K562 (cell line): ENCODE data around the gene CHAT.

Experiments used
- CTCF ChIP-seq, 3 experiments: IDR thresholded peaks in 2 of 3; conservative IDR thresholded peaks in 1 of 3; 2 replicates each; pipeline ENCODE4 v1.5.1; 2011 to 2012; ENCODE audit warnings: low read length in 3 of 3, mild to moderate bottlenecking in 3 of 3, control low read depth in 2 of 3, improper control_type of control experiment in 1 of 3, inconsistent platforms in 1 of 3, low read depth in 1 of 3, mixed read lengths in 1 of 3, moderate library complexity in 1 of 3; ENCODE audit not compliant: insufficient read depth in 2 of 3
- FOXM1 ChIP-seq, 2 experiments: fragments of 450-650 bp in 1 of 2; sonication (generic) in 1 of 2; formaldehyde crosslinking in 1 of 2; IDR thresholded peaks; 2 replicates each; pipeline versions ENCODE4 v1.6.1 to v1.9.0; 2017 to 2022; ENCODE audit warnings: low read depth in 2 of 2, mild to moderate bottlenecking in 2 of 2, missing genetic modification reagents in 1 of 2, moderate library complexity in 1 of 2
- MAZ ChIP-seq, 2 experiments: fragments of 450-650 bp in 1 of 2; sonication (generic) in 1 of 2; formaldehyde crosslinking; IDR thresholded peaks in 1 of 2; conservative IDR thresholded peaks in 1 of 2; 2 replicates each; pipeline versions ENCODE4 v1.4.0 to v1.5.0; 2020; ENCODE audit warnings: mild to moderate bottlenecking in 1 of 2, missing genetic modification reagents in 1 of 2
- MNT ChIP-seq, 2 experiments: fragments of 450-650 bp; conservative IDR thresholded peaks; 2 replicates each; pipeline ENCODE4 v1.6.1; 2017; ENCODE audit warnings: mild to moderate bottlenecking in 2 of 2, moderate library complexity in 2 of 2
- NFYB ChIP-seq: IDR thresholded peaks from 2 replicates; pipeline ENCODE4 v1.6.1; 2011; ENCODE audit warnings: mild to moderate bottlenecking, moderate library complexity; ENCODE audit not compliant: insufficient read length; ENCODE audit errors: extremely low read depth
- POLR2A ChIP-seq: fragments of 450-650 bp; conservative IDR thresholded peaks from 2 replicates; pipeline ENCODE4 v1.6.1; 2016
- RAD21 ChIP-seq, 2 experiments: fragments of 250-450 bp in 1 of 2; fragments of 450-650 bp in 1 of 2; sonication (Bioruptor Pico) in 1 of 2; formaldehyde crosslinking in 1 of 2; IDR thresholded peaks in 1 of 2; conservative IDR thresholded peaks in 1 of 2; 2 replicates each; pipeline versions ENCODE4 v1.4.0 to v1.8.0; 2020 to 2022; ENCODE audit warnings: mild to moderate bottlenecking in 2 of 2, moderate library complexity in 1 of 2
- SIN3B ChIP-seq: fragments of 450-650 bp; IDR thresholded peaks from 2 replicates; pipeline ENCODE4 v1.6.1; 2017; ENCODE audit warnings: low read depth, mild to moderate bottlenecking, moderate library complexity
- TAF7 ChIP-seq: fragments of 450-650 bp; IDR thresholded peaks from 2 replicates; pipeline ENCODE4 v1.6.1; 2016; ENCODE audit warnings: missing genetic modification characterization, missing compliant biosample characterization
- ZBTB11 ChIP-seq, 3 experiments: fragments of 200-800 bp in 1 of 3; fragments of 250-450 bp in 1 of 3; fragments of 450-650 bp in 1 of 3; sonication (Bioruptor Pico) in 1 of 3; sonication (Bioruptor generic) in 1 of 3; formaldehyde crosslinking in 1 of 3; IDR thresholded peaks; 2 replicates each; pipeline versions ENCODE4 v1.6.1 to v1.8.0; 2016 to 2022; ENCODE audit warnings: mild to moderate bottlenecking in 2 of 3, missing genetic modification characterization in 2 of 3, missing compliant biosample characterization in 1 of 3, moderate library complexity in 1 of 3
- ZNF431 ChIP-seq: sonication (generic); formaldehyde crosslinking; IDR thresholded peaks from 2 replicates; pipeline ENCODE4 v1.8.0; 2022; ENCODE audit warnings: mild to moderate bottlenecking, missing genetic modification reagents

GRCh38 chr10:49628599-49628998, 14.8 kb downstream of the CHAT start:
- TF ChIP-seq ZNF431 (CRISPR knock-in tag) (no peak), TAF7 (tag) (no peak), CTCF (IDR thresholded peaks at IDR 0.05 in 2 of 3, conservative IDR thresholded peaks at IDR 0.05 in 1 of 3; ENCODE audit: insufficient read depth in 2 of 3, low read depth in 1 of 3, low read length in 3 of 3) (no peak), RAD21 (CRISPR knock-in tag; conservative IDR thresholded peaks at IDR 0.05 in 1 of 2, IDR thresholded peaks at IDR 0.05 in 1 of 2) (no peak), SIN3B (no peak), POLR2A (no peak), ZBTB11 (CRISPR knock-in tag; IDR thresholded peaks at IDR 0.05) (no peak), MNT (conservative IDR thresholded peaks at IDR 0.05) (no peak), MAZ (CRISPR knock-in tag; conservative IDR thresholded peaks at IDR 0.05 in 1 of 2, IDR thresholded peaks at IDR 0.05 in 1 of 2) (no peak), FOXM1 (IDR thresholded peaks at IDR 0.05; ENCODE audit: low read depth) (no peak), FOXM1 (CRISPR knock-in tag; IDR thresholded peaks at IDR 0.05; ENCODE audit: low read depth) (no peak), NFYB (no peak)
